ENCODE data around the gene SHC3.
"Not testable (repeated sequence)": the region's sequence is repeated elsewhere in the genome, so short reads cannot be mapped to it uniquely, and the experiment has no call there.

DNA sequence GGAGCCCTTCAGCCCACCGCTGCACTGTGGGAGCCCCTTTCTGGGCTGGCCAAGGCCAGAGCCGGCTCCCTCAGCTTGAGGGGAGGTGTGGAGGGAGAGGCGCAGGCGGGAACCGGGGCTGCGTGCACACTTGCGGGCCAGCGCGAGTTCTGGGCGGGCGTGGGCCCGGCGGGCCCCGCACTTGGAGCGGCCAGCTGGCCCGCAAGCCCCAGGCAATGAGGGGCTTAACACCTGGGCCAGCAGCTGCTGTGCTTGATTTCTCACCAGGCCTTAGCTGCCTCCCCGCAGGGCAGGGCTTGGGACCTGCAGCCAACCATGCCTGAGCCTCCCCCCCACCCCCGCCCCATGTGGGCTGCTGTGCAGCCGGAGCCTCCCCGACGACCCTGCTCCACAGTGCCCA is 30.7 kb upstream of the SHC3 start:
- TF ChIP-seq, protein P1, sequence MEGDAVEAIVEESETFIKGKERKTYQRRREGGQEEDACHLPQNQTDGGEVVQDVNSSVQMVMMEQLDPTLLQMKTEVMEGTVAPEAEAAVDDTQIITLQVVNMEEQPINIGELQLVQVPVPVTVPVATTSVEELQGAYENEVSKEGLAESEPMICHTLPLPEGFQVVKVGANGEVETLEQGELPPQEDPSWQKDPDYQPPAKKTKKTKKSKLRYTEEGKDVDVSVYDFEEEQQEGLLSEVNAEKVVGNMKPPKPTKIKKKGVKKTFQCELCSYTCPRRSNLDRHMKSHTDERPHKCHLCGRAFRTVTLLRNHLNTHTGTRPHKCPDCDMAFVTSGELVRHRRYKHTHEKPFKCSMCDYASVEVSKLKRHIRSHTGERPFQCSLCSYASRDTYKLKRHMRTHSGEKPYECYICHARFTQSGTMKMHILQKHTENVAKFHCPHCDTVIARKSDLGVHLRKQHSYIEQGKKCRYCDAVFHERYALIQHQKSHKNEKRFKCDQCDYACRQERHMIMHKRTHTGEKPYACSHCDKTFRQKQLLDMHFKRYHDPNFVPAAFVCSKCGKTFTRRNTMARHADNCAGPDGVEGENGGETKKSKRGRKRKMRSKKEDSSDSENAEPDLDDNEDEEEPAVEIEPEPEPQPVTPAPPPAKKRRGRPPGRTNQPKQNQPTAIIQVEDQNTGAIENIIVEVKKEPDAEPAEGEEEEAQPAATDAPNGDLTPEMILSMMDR (IDR thresholded peaks at IDR 0.05) = not testable (repeated sequence)
- TF ChIP-seq POLR2A (IDR thresholded peaks at IDR 0.05) = not testable (repeated sequence)
